ENCODE data around the gene RGS9. TPM values are rescaled to one million over a fixed set of nuclear protein-coding genes. Genes with fewer than 3 reads are reported as not detected.
A peak's percentile ranks its signal among the peaks of the same experiment; 100 is the strongest.

Gene RGS9
- total RNA-seq, 1 experiment from 2014 or later, result 0.71 TPM

GRCh38 chr17:65142247-65142646 is 5.1 kb downstream of the RGS9 start:
- in situ Hi-C loops (cut with HindIII; ENCODE audit: low pct_unique_long_range_greater_than_20kb, low sequenced_read_pairs), result no loop called here
- no peak for DNase-seq (ENCODE audit: low read depth, low spot score)

- DNase-seq (ENCODE audit: low read depth, low spot score), result no peak
- in situ Hi-C loops (cut with HindIII; ENCODE audit: low pct_unique_long_range_greater_than_20kb, low sequenced_read_pairs), result no loop called here
Observed at GRCh38 chr17:65143889-65144604, 6.9 kb downstream of the RGS9 start.

- in situ Hi-C loops (cut with HindIII; ENCODE audit: low pct_unique_long_range_greater_than_20kb, low sequenced_read_pairs), result no loop called here
- DNase-seq (ENCODE audit: low read depth, low spot score), result no peak
Observed at GRCh38 chr17:65145743-65146142, 8.6 kb downstream of the RGS9 start.

GRCh38 chr17:65147955-65148354 is 10.8 kb downstream of the RGS9 start:
- in situ Hi-C loops (cut with HindIII; ENCODE audit: low pct_unique_long_range_greater_than_20kb, low sequenced_read_pairs), result no loop called here
- peak; percentile 78 for DNase-seq (ENCODE audit: low read depth, low spot score)

- no peak for DNase-seq (ENCODE audit: low read depth, low spot score)
- in situ Hi-C loops (cut with HindIII; ENCODE audit: low pct_unique_long_range_greater_than_20kb, low sequenced_read_pairs), result no loop called here
Observed at GRCh38 chr17:65154770-65155589, 17.8 kb downstream of the RGS9 start.

- no peak for DNase-seq (ENCODE audit: low read depth, low spot score)
- in situ Hi-C loops (cut with HindIII; ENCODE audit: low pct_unique_long_range_greater_than_20kb, low sequenced_read_pairs), result no loop called here
Observed at GRCh38 chr17:65155622-65156021, 18.5 kb downstream of the RGS9 start.

- in situ Hi-C loops (cut with HindIII; ENCODE audit: low pct_unique_long_range_greater_than_20kb, low sequenced_read_pairs), result no loop called here
Observed at GRCh38 chr17:65156185-65156834, 19.1 kb downstream of the RGS9 start.

GRCh38 chr17:65156835-65157565 is 19.8 kb downstream of the RGS9 start:
- DNase-seq (ENCODE audit: low read depth, low spot score), result no peak
- in situ Hi-C loops (cut with HindIII; ENCODE audit: low pct_unique_long_range_greater_than_20kb, low sequenced_read_pairs), result no loop called here

More at GRCh38 chr17:65156185-65156834, 19.1 kb downstream of the RGS9 start:
- no peak for DNase-seq (ENCODE audit: low read depth, low spot score)

GRCh38 chr17:65158041-65158440 is 20.9 kb downstream of the RGS9 start:
- DNase-seq (ENCODE audit: low read depth, low spot score), result no peak

GRCh38 chr17:65158622-65159021 is 21.5 kb downstream of the RGS9 start:
- in situ Hi-C loops (cut with HindIII; ENCODE audit: low pct_unique_long_range_greater_than_20kb, low sequenced_read_pairs), result no loop called here
- no peak for DNase-seq (ENCODE audit: low read depth, low spot score)

More at GRCh38 chr17:65158041-65158440, 20.9 kb downstream of the RGS9 start:
- in situ Hi-C loops (cut with HindIII; ENCODE audit: low pct_unique_long_range_greater_than_20kb, low sequenced_read_pairs), result no loop called here

GRCh38 chr17:65160516-65160915 is 23.3 kb downstream of the RGS9 start:
- in situ Hi-C loops (cut with HindIII; ENCODE audit: low pct_unique_long_range_greater_than_20kb, low sequenced_read_pairs), result no loop called here
- no peak for DNase-seq (ENCODE audit: low read depth, low spot score)

- in situ Hi-C loops (cut with HindIII; ENCODE audit: low pct_unique_long_range_greater_than_20kb, low sequenced_read_pairs), result no loop called here
- DNase-seq (ENCODE audit: low read depth, low spot score), result no peak
Observed at GRCh38 chr17:65163990-65164495, 26.9 kb downstream of the RGS9 start.

- no peak for DNase-seq (ENCODE audit: low read depth, low spot score)
- in situ Hi-C loops (cut with HindIII; ENCODE audit: low pct_unique_long_range_greater_than_20kb, low sequenced_read_pairs), result no loop called here
Observed at GRCh38 chr17:65166787-65167186, 29.6 kb downstream of the RGS9 start.

GRCh38 chr17:65167566-65167965 is 30.4 kb downstream of the RGS9 start:
- in situ Hi-C loops (cut with HindIII; ENCODE audit: low pct_unique_long_range_greater_than_20kb, low sequenced_read_pairs), result no loop called here
- DNase-seq (ENCODE audit: low read depth, low spot score), result no peak

GRCh38 chr17:65169691-65170090 is 32.5 kb downstream of the RGS9 start:
- in situ Hi-C loops (cut with HindIII; ENCODE audit: low pct_unique_long_range_greater_than_20kb, low sequenced_read_pairs), result no loop called here
- DNase-seq (ENCODE audit: low read depth, low spot score), result no peak

- in situ Hi-C loops (cut with HindIII; ENCODE audit: low pct_unique_long_range_greater_than_20kb, low sequenced_read_pairs), result no loop called here
- no peak for DNase-seq (ENCODE audit: low read depth, low spot score)
Observed at GRCh38 chr17:65170839-65171238, 33.7 kb downstream of the RGS9 start.

GRCh38 chr17:65171752-65172151 is 34.6 kb downstream of the RGS9 start:
- in situ Hi-C loops (cut with HindIII; ENCODE audit: low pct_unique_long_range_greater_than_20kb, low sequenced_read_pairs), result no loop called here
- DNase-seq (ENCODE audit: low read depth, low spot score), result no peak
